RPMI7951 (cell line): ENCODE data around the gene NRG3. TPM values are rescaled to one million over a fixed set of nuclear protein-coding genes. Genes with fewer than 3 reads are reported as not detected.
"Not testable (repeated sequence)": the region's sequence is repeated elsewhere in the genome, so short reads cannot be mapped to it uniquely, and the experiment has no call there.

ENCODE experiments used
- DNase-seq: peaks from one replicate; pipeline ENCODE4 v3.0.0-alpha.2; 2012; ENCODE audit warnings: low read depth
- total RNA-seq: library from RNA; depleted of rRNA; stranded (reverse); fragments of >200 nt; shearing (Covaris generic); gene quantifications from 2 replicates; pipeline ENCODE4 v1.2.3, GENCODE V29; 2014

The NRG3 gene
- total RNA-seq, 1 experiment from 2014 or later: not detected

GRCh38 chr10:82981137-82981723 lies 1106.2 kb downstream of the NRG3 start:
- DNase-seq: peak; percentile 87

GRCh38 chr10:82982110-82982608 lies 1107.2 kb downstream of the NRG3 start:
- peak; percentile 93 for DNase-seq

- no peak for DNase-seq
Measured at GRCh38 chr10:82986216-82986615, 1111.2 kb downstream of the NRG3 start.

- not testable (repeated sequence) for DNase-seq
Measured at GRCh38 chr10:83006479-83006878, 1131.5 kb downstream of the NRG3 start.

- no peak for DNase-seq
Measured at GRCh38 chr10:83007510-83007909, 1132.5 kb downstream of the NRG3 start.

- DNase-seq: peak; percentile 76
Measured at GRCh38 chr10:83012866-83013265, 1137.9 kb downstream of the NRG3 start.

- no peak for DNase-seq
Measured at GRCh38 chr10:83017076-83017867, 1142.3 kb downstream of the NRG3 start.

- peak; percentile 36 for DNase-seq
Measured at GRCh38 chr10:83023662-83024061, 1148.7 kb downstream of the NRG3 start.
